Measurements from ENCODE around the gene CLIC3. TPM values are rescaled to one million over a fixed set of nuclear protein-coding genes. Genes with fewer than 3 reads are reported as not detected.

CLIC3 gene
- total RNA-seq, 2 experiments from 2014 or later: 0.43 to 0.61 TPM

GRCh38 chr9:136957901-136958300 is 38.5 kb downstream of the CLIC3 start:
- intact Hi-C loops (cut with micrococcal nuclease): no loop called here
- DNase-seq: no peak
- Mint-ChIP-seq H3K4me1 (ENCODE audit: low read depth) (peaks cover 11% of the 10 kb centered on the region), H3K9me3 (peaks cover 4% of the 10 kb centered on the region), H3K27ac (no peak overlapping the region), H3K36me3 (no peaks in the 10 kb centered on the region), H3K27me3 (no peaks in the 10 kb centered on the region), H3K4me3 (no peak overlapping the region)
- POLR2A ChIA-PET: no interaction called here
- CTCF ChIA-PET: no interaction called here

- H3K27ac Mint-ChIP-seq: no peak overlapping the region
- no peaks in the 10 kb centered on the region for H3K36me3 Mint-ChIP-seq
- no peak for DNase-seq
- peaks cover 8% of the 10 kb centered on the region for H3K4me1 Mint-ChIP-seq (ENCODE audit: low read depth)
- H3K27me3 Mint-ChIP-seq: no peaks in the 10 kb centered on the region
- H3K9me3 Mint-ChIP-seq: peaks cover 4% of the 10 kb centered on the region
- no peak overlapping the region for H3K4me3 Mint-ChIP-seq
- intact Hi-C loops (cut with micrococcal nuclease): no loop called here
- ChIA-PET POLR2A (no interaction called here), CTCF (no interaction called here)
Observed at GRCh38 chr9:136957461-136957860, 38.9 kb downstream of the CLIC3 start.

- intact Hi-C loops (cut with micrococcal nuclease): no loop called here
- Mint-ChIP-seq H3K27ac (no peak overlapping the region), H3K27me3 (no peaks in the 10 kb centered on the region), H3K4me1 (ENCODE audit: low read depth) (peaks cover 8% of the 10 kb centered on the region), H3K4me3 (no peak overlapping the region), H3K9me3 (peaks cover 4% of the 10 kb centered on the region), H3K36me3 (no peaks in the 10 kb centered on the region)
- no peak for DNase-seq
- ChIA-PET POLR2A (no interaction called here), CTCF (no interaction called here)
Observed at GRCh38 chr9:136956604-136957003, 39.8 kb downstream of the CLIC3 start.

- Mint-ChIP-seq H3K4me1 (ENCODE audit: low read depth) (peaks cover 8% of the 10 kb centered on the region), H3K9me3 (peaks cover 4% of the 10 kb centered on the region), H3K4me3 (no peak overlapping the region), H3K27ac (no peak overlapping the region), H3K27me3 (no peaks in the 10 kb centered on the region), H3K36me3 (no peaks in the 10 kb centered on the region)
- intact Hi-C loops (cut with micrococcal nuclease): no loop called here
- ChIA-PET POLR2A (no interaction called here), CTCF (no interaction called here)
- no peak for DNase-seq
Observed at GRCh38 chr9:136955943-136956335, 40.4 kb downstream of the CLIC3 start.

GRCh38 chr9:136955202-136955942 is 41.0 kb downstream of the CLIC3 start:
- CTCF ChIA-PET: no interaction called here
- intact Hi-C loops (cut with micrococcal nuclease): no loop called here

GRCh38 chr9:136954270-136955083 is 41.9 kb downstream of the CLIC3 start:
- DNase-seq: no peak
- Mint-ChIP-seq H3K4me3 (no peak overlapping the region), H3K27me3 (no peaks in the 10 kb centered on the region), H3K27ac (no peak overlapping the region), H3K4me1 (ENCODE audit: low read depth) (peaks cover 2% of the 10 kb centered on the region), H3K36me3 (no peaks in the 10 kb centered on the region), H3K9me3 (peaks cover 4% of the 10 kb centered on the region)
- ChIA-PET CTCF (no interaction called here), POLR2A (no interaction called here)
- intact Hi-C loops (cut with micrococcal nuclease): no loop called here

More at GRCh38 chr9:136955202-136955942, 41.0 kb downstream of the CLIC3 start:
- H3K9me3 Mint-ChIP-seq: peaks cover 4% of the 10 kb centered on the region
- no peak overlapping the region for H3K4me3 Mint-ChIP-seq
- DNase-seq: no peak
- no peaks in the 10 kb centered on the region for H3K27me3 Mint-ChIP-seq
- peaks cover 5% of the 10 kb centered on the region for H3K4me1 Mint-ChIP-seq (ENCODE audit: low read depth)
- POLR2A ChIA-PET: no interaction called here
- no peak overlapping the region for H3K27ac Mint-ChIP-seq
- no peaks in the 10 kb centered on the region for H3K36me3 Mint-ChIP-seq

- POLR2A ChIA-PET: no interaction called here
- H3K4me3 Mint-ChIP-seq: no peak overlapping the region
- H3K36me3 Mint-ChIP-seq: no peaks in the 10 kb centered on the region
- no peak overlapping the region for H3K27ac Mint-ChIP-seq
- H3K9me3 Mint-ChIP-seq: peaks cover 4% of the 10 kb centered on the region
- H3K27me3 Mint-ChIP-seq: no peaks in the 10 kb centered on the region
- intact Hi-C loops (cut with micrococcal nuclease): no loop called here
- peaks cover 2% of the 10 kb centered on the region for H3K4me1 Mint-ChIP-seq (ENCODE audit: low read depth)
- DNase-seq: no peak
- CTCF ChIA-PET: no interaction called here
Observed at GRCh38 chr9:136953771-136954269, 42.5 kb downstream of the CLIC3 start.

GRCh38 chr9:136952876-136953770 is 43.2 kb downstream of the CLIC3 start:
- Mint-ChIP-seq H3K36me3 (no peaks in the 10 kb centered on the region), H3K27ac (no peak overlapping the region), H3K4me1 (ENCODE audit: low read depth) (peaks cover 2% of the 10 kb centered on the region), H3K9me3 (peaks cover 4% of the 10 kb centered on the region), H3K4me3 (no peak overlapping the region), H3K27me3 (no peaks in the 10 kb centered on the region)
- ChIA-PET CTCF (no interaction called here), POLR2A (no interaction called here)
- intact Hi-C loops (cut with micrococcal nuclease): no loop called here
- no peak for DNase-seq

- peaks cover 2% of the 10 kb centered on the region for H3K4me1 Mint-ChIP-seq (ENCODE audit: low read depth)
- DNase-seq: no peak
- no peak overlapping the region for H3K27ac Mint-ChIP-seq
- CTCF ChIA-PET: no interaction called here
- intact Hi-C loops (cut with micrococcal nuclease): no loop called here
- no peaks in the 10 kb centered on the region for H3K36me3 Mint-ChIP-seq
- H3K4me3 Mint-ChIP-seq: no peak overlapping the region
- peaks cover 4% of the 10 kb centered on the region for H3K9me3 Mint-ChIP-seq
- POLR2A ChIA-PET: no interaction called here
- H3K27me3 Mint-ChIP-seq: no peaks in the 10 kb centered on the region
Observed at GRCh38 chr9:136952321-136952850, 44.0 kb downstream of the CLIC3 start.

GRCh38 chr9:136951541-136952320 is 44.6 kb downstream of the CLIC3 start, which contains the start of gene LCN12:
Gene LCN12 (plus strand): TSS chr9:136952273. CDS start chr9:136952328, 55 bp downstream.
- POLR2A ChIA-PET: no interaction called here
- Mint-ChIP-seq H3K9me3 (peaks cover 3% of the 10 kb centered on the region), H3K27ac (no peak within 1 kb of the TSS), H3K36me3 (no peaks in the 10 kb centered on the region), H3K4me3 (no peak within 1 kb of the TSS), H3K27me3 (no peaks in the 10 kb centered on the region), H3K4me1 (ENCODE audit: low read depth) (peaks cover 2% of the 10 kb centered on the region)
- CTCF ChIA-PET: no interaction called here
- intact Hi-C loops (cut with micrococcal nuclease): no loop called here
- no peak for DNase-seq

GRCh38 chr9:136950656-136951276 is 45.6 kb downstream of the CLIC3 start:
- CTCF ChIA-PET: no interaction called here
- Mint-ChIP-seq H3K36me3 (no peaks in the 10 kb centered on the region), H3K27ac (no peak overlapping the region), H3K27me3 (no peaks in the 10 kb centered on the region), H3K4me3 (peak overlapping the region; percentile 78), H3K4me1 (ENCODE audit: low read depth) (no peaks in the 10 kb centered on the region), H3K9me3 (no peaks in the 10 kb centered on the region)
- no peak for DNase-seq
- POLR2A ChIA-PET: no interaction called here
- intact Hi-C loops (cut with micrococcal nuclease): no loop called here
